ENCODE measurements around the gene WDR17. TPM values are rescaled to one million over a fixed set of nuclear protein-coding genes. Genes with fewer than 3 reads are reported as not detected.

The WDR17 gene
- total RNA-seq, 1 experiment from 2014 or later = 7.6 TPM

- intact Hi-C loops (cut with micrococcal nuclease; ENCODE audit: unreplicated experiment) = loop anchor here (10.0 kb wide), 1 partner anchor 99 kb away; no protein-coding TSS in a partner anchor
- TF ChIP-seq, protein P1, sequence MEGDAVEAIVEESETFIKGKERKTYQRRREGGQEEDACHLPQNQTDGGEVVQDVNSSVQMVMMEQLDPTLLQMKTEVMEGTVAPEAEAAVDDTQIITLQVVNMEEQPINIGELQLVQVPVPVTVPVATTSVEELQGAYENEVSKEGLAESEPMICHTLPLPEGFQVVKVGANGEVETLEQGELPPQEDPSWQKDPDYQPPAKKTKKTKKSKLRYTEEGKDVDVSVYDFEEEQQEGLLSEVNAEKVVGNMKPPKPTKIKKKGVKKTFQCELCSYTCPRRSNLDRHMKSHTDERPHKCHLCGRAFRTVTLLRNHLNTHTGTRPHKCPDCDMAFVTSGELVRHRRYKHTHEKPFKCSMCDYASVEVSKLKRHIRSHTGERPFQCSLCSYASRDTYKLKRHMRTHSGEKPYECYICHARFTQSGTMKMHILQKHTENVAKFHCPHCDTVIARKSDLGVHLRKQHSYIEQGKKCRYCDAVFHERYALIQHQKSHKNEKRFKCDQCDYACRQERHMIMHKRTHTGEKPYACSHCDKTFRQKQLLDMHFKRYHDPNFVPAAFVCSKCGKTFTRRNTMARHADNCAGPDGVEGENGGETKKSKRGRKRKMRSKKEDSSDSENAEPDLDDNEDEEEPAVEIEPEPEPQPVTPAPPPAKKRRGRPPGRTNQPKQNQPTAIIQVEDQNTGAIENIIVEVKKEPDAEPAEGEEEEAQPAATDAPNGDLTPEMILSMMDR (IDR thresholded peaks at IDR 0.05; ENCODE audit: unreplicated experiment) = no peak
- BruUV-seq (replicated peaks) = no TSS peak
- no peaks in the 10 kb centered on the region for H3K27me3 Mint-ChIP-seq (ENCODE audit: unreplicated experiment)
- no peaks in the 10 kb centered on the region for H3K4me1 Mint-ChIP-seq (ENCODE audit: low read depth, unreplicated experiment)
- H3K9me3 Mint-ChIP-seq (ENCODE audit: low read depth, unreplicated experiment) = no peaks in the 10 kb centered on the region
- DNase-seq = no peak
- no peak overlapping the region for H3K27ac Mint-ChIP-seq (ENCODE audit: unreplicated experiment)
- no peaks in the 10 kb centered on the region for H3K36me3 Mint-ChIP-seq (ENCODE audit: insufficient read depth, unreplicated experiment)
- H3K4me3 Mint-ChIP-seq (ENCODE audit: low read depth, unreplicated experiment) = no peak overlapping the region
- CTCF ChIA-PET = no interaction called here
These were observed 11.9 kb upstream of the WDR17 start for GRCh38 chr4:176053785-176054184.

DNA sequence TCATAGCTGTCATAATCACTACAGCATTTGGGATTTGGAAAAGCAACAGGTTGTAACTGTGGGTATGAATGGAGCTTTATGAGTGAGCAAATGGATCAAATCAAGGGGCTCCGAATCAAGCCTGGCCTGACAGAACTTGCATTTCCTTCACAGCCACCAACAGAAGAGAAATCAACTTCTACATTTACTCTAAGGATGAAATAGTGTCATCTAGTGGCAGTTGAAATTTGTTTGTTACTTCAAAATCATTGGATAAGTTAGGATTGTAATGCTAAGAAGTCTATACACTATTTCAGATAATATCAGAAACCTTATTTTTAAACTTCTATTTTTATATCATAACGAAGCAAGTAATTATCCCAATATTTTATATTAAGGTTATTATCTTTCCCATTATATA, 10.7 kb upstream of the WDR17 start:
- H3K27ac Mint-ChIP-seq (ENCODE audit: unreplicated experiment) = no peak overlapping the region
- DNase-seq = no peak
- intact Hi-C loops (cut with micrococcal nuclease; ENCODE audit: unreplicated experiment) = loop anchor here (10.0 kb wide), 1 partner anchor 100 kb away; no protein-coding TSS in a partner anchor
- no TSS peak for BruUV-seq (replicated peaks)
- no peak overlapping the region for H3K4me3 Mint-ChIP-seq (ENCODE audit: low read depth, unreplicated experiment)
- no peaks in the 10 kb centered on the region for H3K36me3 Mint-ChIP-seq (ENCODE audit: insufficient read depth, unreplicated experiment)
- no peaks in the 10 kb centered on the region for H3K27me3 Mint-ChIP-seq (ENCODE audit: unreplicated experiment)
- CTCF ChIA-PET = interaction anchor here (0.6 kb wide), 1 partner anchor 22 kb away, joined by 5 read pairs; no protein-coding TSS in a partner anchor
- no peaks in the 10 kb centered on the region for H3K9me3 Mint-ChIP-seq (ENCODE audit: low read depth, unreplicated experiment)
- TF ChIP-seq, protein P1 (IDR thresholded peaks at IDR 0.05; ENCODE audit: unreplicated experiment) = no peak
- no peaks in the 10 kb centered on the region for H3K4me1 Mint-ChIP-seq (ENCODE audit: low read depth, unreplicated experiment)

DNA sequence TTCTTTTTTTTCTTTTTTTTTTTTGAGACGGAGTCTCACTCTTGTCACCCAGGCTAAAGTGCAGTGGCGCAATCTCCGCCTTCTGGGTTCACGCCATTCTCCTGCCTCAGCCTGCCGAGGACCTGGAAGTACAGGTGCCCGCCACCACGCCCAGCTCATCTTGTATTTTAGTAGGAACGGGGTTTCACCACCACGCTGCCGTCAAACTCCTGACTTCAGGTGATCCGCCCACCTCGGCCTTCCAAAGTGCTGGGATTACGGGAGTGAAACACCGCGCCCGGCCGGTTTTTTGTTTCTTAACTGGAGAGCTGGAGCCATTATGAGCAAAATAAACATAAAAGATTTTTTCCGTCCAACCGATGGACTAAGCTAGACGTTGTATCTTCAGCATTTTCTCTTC, 1.9 kb upstream of the WDR17 start:
- Mint-ChIP-seq H3K9me3 (ENCODE audit: low read depth, unreplicated experiment) (no peaks in the 10 kb centered on the region), H3K36me3 (ENCODE audit: insufficient read depth, unreplicated experiment) (peaks cover 12% of the 10 kb centered on the region)

DNA sequence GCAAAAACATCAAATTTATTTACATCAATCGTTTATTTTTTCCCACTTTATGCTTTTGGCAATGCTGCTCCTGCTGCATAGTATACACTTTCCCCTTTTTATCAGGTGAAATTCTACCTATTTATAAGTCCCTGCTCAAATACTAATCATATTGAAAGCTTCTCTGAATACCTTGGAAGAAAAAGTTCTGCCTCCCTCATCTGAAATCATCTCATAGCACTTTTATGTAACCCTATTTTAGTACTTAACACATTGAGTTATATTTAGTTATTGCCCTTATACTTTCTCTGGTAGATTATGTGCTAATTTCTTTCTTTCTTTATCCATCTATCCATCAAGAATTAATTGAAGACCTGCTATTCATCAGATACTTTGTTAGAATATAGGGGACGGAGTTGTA, 1.1 kb upstream of the WDR17 start:
- no peak for DNase-seq
- H3K9me3 Mint-ChIP-seq (ENCODE audit: low read depth, unreplicated experiment) = no peaks in the 10 kb centered on the region
- H3K4me3 Mint-ChIP-seq (ENCODE audit: low read depth, unreplicated experiment) = no peak overlapping the region
- BruUV-seq (replicated peaks) = no TSS peak
- peaks cover 12% of the 10 kb centered on the region for H3K36me3 Mint-ChIP-seq (ENCODE audit: insufficient read depth, unreplicated experiment)
- H3K27me3 Mint-ChIP-seq (ENCODE audit: unreplicated experiment) = no peaks in the 10 kb centered on the region
- H3K4me1 Mint-ChIP-seq (ENCODE audit: low read depth, unreplicated experiment) = no peaks in the 10 kb centered on the region
- CTCF ChIA-PET = no interaction called here
- intact Hi-C loops (cut with micrococcal nuclease; ENCODE audit: unreplicated experiment) = no loop called here
- no peak overlapping the region for H3K27ac Mint-ChIP-seq (ENCODE audit: unreplicated experiment)
- TF ChIP-seq, protein P1 (IDR thresholded peaks at IDR 0.05; ENCODE audit: unreplicated experiment) = no peak

More for the DNA sequence above, 1.9 kb upstream of the WDR17 start:
- Mint-ChIP-seq H3K27ac (ENCODE audit: unreplicated experiment) (no peak overlapping the region), H3K27me3 (ENCODE audit: unreplicated experiment) (no peaks in the 10 kb centered on the region), H3K4me3 (ENCODE audit: low read depth, unreplicated experiment) (no peak overlapping the region), H3K4me1 (ENCODE audit: low read depth, unreplicated experiment) (no peaks in the 10 kb centered on the region)
- intact Hi-C loops (cut with micrococcal nuclease; ENCODE audit: unreplicated experiment) = no loop called here
- TF ChIP-seq, protein P1 (IDR thresholded peaks at IDR 0.05; ENCODE audit: unreplicated experiment) = no peak
- CTCF ChIA-PET = no interaction called here
- DNase-seq = no peak
- no TSS peak for BruUV-seq (replicated peaks)
